KMS-11 (cell line): ENCODE results near the gene UGDH.

Experiments
- H2AFZ ChIP-seq: fragments of 200-600 bp; sonication (generic); 2 replicates; pipeline ENCODE4 v1.6.1; 2016; ENCODE audit warnings: antibody characterized with exemption, mixed run types, low read depth
- H3K27ac ChIP-seq: fragments of 200-600 bp; sonication (generic); 2 replicates; pipeline ENCODE4 v1.6.1; 2016; ENCODE audit warnings: mild to moderate bottlenecking, mixed run types
- H3K27me3 ChIP-seq: fragments of 200-600 bp; sonication (generic); 2 replicates; pipeline ENCODE4 v1.6.1; 2017; ENCODE audit warnings: mild to moderate bottlenecking, low read depth, mixed run types, moderate library complexity; ENCODE audit not compliant: insufficient read depth
- H3K36me3 ChIP-seq: fragments of 200-600 bp; sonication (generic); 2 replicates; pipeline ENCODE4 v1.6.1; 2017; ENCODE audit warnings: mild to moderate bottlenecking, mixed run types; ENCODE audit not compliant: insufficient read depth
- H3K4me1 ChIP-seq: fragments of 200-600 bp; sonication (generic); 2 replicates; pipeline ENCODE4 v1.6.1; 2016; ENCODE audit warnings: mild to moderate bottlenecking, low read depth, mixed run types; ENCODE audit not compliant: poor library complexity, severe bottlenecking
- H3K4me2 ChIP-seq: fragments of 200-600 bp; sonication (generic); 2 replicates; pipeline ENCODE4 v1.7.0; 2016; ENCODE audit warnings: mild to moderate bottlenecking, mixed run types
- H3K4me3 ChIP-seq: fragments of 200-600 bp; sonication (generic); IDR thresholded peaks from 2 replicates; pipeline ENCODE4 v1.6.1; 2017; ENCODE audit warnings: low read depth, low read length, mixed read lengths; ENCODE audit not compliant: insufficient read depth
- H3K79me2 ChIP-seq: fragments of 200-600 bp; sonication (generic); 2 replicates; pipeline ENCODE4 v1.6.1; 2016; ENCODE audit warnings: low read depth, mixed run types; ENCODE audit not compliant: insufficient read depth
- H3K9ac ChIP-seq: fragments of 200-600 bp; sonication (generic); 2 replicates; pipeline ENCODE4 v1.6.1; 2016; ENCODE audit warnings: mild to moderate bottlenecking, mixed run types
- H4K20me1 ChIP-seq: fragments of 200-600 bp; sonication (generic); 2 replicates; pipeline ENCODE4 v1.6.1; 2016; ENCODE audit warnings: mild to moderate bottlenecking, mixed run types; ENCODE audit not compliant: insufficient read depth
- CTCF ChIP-seq: fragments of 200-600 bp; sonication (generic); conservative IDR thresholded peaks from 2 replicates; pipeline ENCODE4 v1.6.1; 2017; ENCODE audit warnings: low read depth, mild to moderate bottlenecking, antibody characterized with exemption, low read length, moderate library complexity, mixed read lengths

Gene UGDH

GRCh38 chr4:39480902-39481695 is 46.1 kb downstream of the UGDH start:
- H3K9ac ChIP-seq: no peak overlapping the region
- no peak overlapping the region for H2AFZ ChIP-seq
- H4K20me1 ChIP-seq: no peaks in the 10 kb centered on the region
- no peak overlapping the region for H3K4me3 ChIP-seq
- H3K27me3 ChIP-seq: no peaks in the 10 kb centered on the region
- no peaks in the 10 kb centered on the region for H3K79me2 ChIP-seq
- no peak for TF ChIP-seq CTCF
- no peak overlapping the region for H3K27ac ChIP-seq
- H3K4me1 ChIP-seq: no peaks in the 10 kb centered on the region
- H3K4me2 ChIP-seq: no peak overlapping the region
- no peaks in the 10 kb centered on the region for H3K36me3 ChIP-seq

- Histone ChIP-seq H3K27ac (no peak overlapping the region), H3K9ac (no peak overlapping the region), H3K4me3 (no peak overlapping the region), H3K4me1 (no peaks in the 10 kb centered on the region), H3K27me3 (no peaks in the 10 kb centered on the region), H2AFZ (no peak overlapping the region), H3K36me3 (no peaks in the 10 kb centered on the region), H3K79me2 (no peaks in the 10 kb centered on the region), H3K4me2 (no peak overlapping the region), H4K20me1 (no peaks in the 10 kb centered on the region)
- no peak for TF ChIP-seq CTCF
Observed at GRCh38 chr4:39480251-39480650, 47.0 kb downstream of the UGDH start.

- TF ChIP-seq CTCF: no peak
Observed at GRCh38 chr4:39476187-39476895, 50.9 kb downstream of the UGDH start.

GRCh38 chr4:39472396-39472795 is 54.8 kb downstream of the UGDH start:
- Histone ChIP-seq H3K9ac (no peak overlapping the region), H3K79me2 (no peaks in the 10 kb centered on the region), H3K36me3 (no peaks in the 10 kb centered on the region), H3K4me3 (no peak overlapping the region), H4K20me1 (no peaks in the 10 kb centered on the region), H3K27ac (no peak overlapping the region), H3K4me2 (no peak overlapping the region), H3K27me3 (no peaks in the 10 kb centered on the region), H2AFZ (no peak overlapping the region), H3K4me1 (peaks cover 13% of the 10 kb centered on the region)
- no peak for TF ChIP-seq CTCF

More at GRCh38 chr4:39476187-39476895, 50.9 kb downstream of the UGDH start:
- no peaks in the 10 kb centered on the region for H3K36me3 ChIP-seq
- no peak overlapping the region for H3K4me2 ChIP-seq
- no peak overlapping the region for H2AFZ ChIP-seq
- H4K20me1 ChIP-seq: no peaks in the 10 kb centered on the region
- H3K27ac ChIP-seq: no peak overlapping the region
- no peak overlapping the region for H3K9ac ChIP-seq
- H3K79me2 ChIP-seq: no peaks in the 10 kb centered on the region
- no peaks in the 10 kb centered on the region for H3K27me3 ChIP-seq
- no peaks in the 10 kb centered on the region for H3K4me1 ChIP-seq
- no peak overlapping the region for H3K4me3 ChIP-seq
